Vagina (tissue), 2 donors: ENCODE measurements around the gene KIRREL3.

Source experiments
- CTCF ChIP-seq, 3 experiments: fragments of 450-650 bp in 2 of 3; fragments of 200-600 bp in 1 of 3; sonication (generic) in 1 of 3; IDR thresholded peaks; one replicate each; pipeline ENCODE4 v1.5.1; 2017 to 2019; ENCODE audit warnings: antibody characterized with exemption in 3 of 3, mild to moderate bottlenecking in 2 of 3, moderate library complexity in 2 of 3
- POLR2A ChIP-seq, 2 donors: fragments of 450-650 bp; IDR thresholded peaks; one replicate each; pipeline ENCODE4 v1.6.1; 2017; ENCODE audit warnings: antibody characterized with exemption in 2 of 2, mild to moderate bottlenecking in 2 of 2, moderate library complexity in 2 of 2
- POLR2AphosphoS5 ChIP-seq, 2 donors: sonication (generic); formaldehyde crosslinking; IDR thresholded peaks; one replicate each; pipeline ENCODE4 v1.9.0; 2017; ENCODE audit warnings: antibody characterized with exemption in 2 of 2, mild to moderate bottlenecking in 2 of 2, low read depth in 1 of 2; ENCODE audit not compliant: insufficient read depth in 1 of 2

- no peak for TF ChIP-seq POLR2A (IDR thresholded peaks at IDR 0.05)
- TF ChIP-seq CTCF (IDR thresholded peaks at IDR 0.05), result no peak
- TF ChIP-seq POLR2AphosphoS5 (IDR thresholded peaks at IDR 0.05; ENCODE audit: insufficient read depth in 1 of 2, low read depth in 1 of 2), result no peak
Measured at GRCh38 chr11:126634963-126635362, 365.6 kb downstream of the KIRREL3 start.
